ENCODE data around the gene GOLM1. TPM values are rescaled to one million over a fixed set of nuclear protein-coding genes. Genes with fewer than 3 reads are reported as not detected.

GOLM1 gene
- polyA plus RNA-seq, 3 donors = 157 to 166 (median 160) TPM

DNA sequence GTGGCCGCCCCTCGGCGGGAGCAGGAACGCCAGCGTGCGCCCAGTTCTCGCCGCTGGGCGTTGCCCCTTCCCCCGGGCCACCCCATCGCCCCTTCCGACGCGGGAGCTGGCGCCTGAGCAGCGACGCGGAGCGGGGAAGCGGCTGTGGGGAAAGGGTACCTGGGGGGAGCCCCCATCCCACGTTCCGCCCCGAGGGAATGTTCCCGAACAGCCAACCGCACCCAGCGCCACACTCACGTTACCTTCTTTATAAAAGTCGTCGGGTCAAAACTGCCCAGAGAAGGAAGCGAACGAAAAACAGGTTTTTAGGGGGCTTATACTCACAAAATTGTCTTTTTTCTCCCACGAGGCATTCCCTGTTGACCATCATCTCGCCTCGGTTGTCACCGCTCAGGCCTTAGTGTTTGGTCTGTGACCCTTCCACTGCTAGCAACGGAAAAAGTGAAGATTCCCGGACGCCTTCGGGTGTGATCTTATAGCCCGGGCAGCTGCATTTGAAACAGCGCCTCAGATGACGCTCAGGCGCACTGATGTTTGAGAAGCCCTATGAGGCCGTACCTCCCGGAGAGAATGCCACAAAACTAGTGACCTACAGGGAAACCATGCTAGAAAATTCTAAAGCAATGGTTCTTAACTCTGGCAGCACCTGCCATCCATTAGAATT is 475 bp upstream of the GOLM1 start:
- DNase-seq (ENCODE audit: extremely low read depth in 1 of 11, low read depth in 9 of 11, low spot score in 4 of 11) = peak in 4 of 11 donors; percentile 27 to 38 (median 34)

DNA sequence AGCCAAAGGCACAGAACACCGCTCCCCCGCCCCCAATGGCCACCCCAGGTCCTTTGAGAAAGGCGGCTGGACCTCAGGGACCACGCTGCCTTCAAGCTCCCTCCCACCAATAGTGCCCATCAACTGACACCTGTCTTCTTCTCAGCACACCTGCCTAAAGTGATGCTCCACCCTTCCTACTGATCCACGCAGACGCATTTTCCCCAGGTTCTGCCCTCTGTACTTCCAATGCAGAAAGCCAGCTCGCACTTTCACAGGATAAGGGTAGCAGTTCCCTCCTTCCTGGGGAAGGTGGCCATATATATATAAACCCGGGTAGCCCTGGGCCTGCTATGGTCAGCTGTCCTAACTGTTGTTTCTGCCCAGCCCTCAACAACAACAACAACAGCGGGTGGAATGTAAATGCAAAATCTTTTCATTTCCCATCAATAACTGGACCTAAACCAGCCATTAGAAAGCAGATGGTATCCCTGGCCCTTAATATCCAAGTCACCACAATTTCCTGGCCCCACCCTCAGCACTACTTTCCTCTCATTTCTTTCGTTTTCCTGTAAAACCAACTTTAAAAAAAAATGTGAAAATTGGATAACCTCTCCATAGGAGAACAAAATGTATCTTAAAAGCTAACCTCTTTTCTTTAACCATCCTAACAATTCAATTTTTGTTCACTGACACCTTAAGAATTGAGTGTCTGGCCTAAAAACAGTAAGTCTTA is 1.7 kb downstream of the GOLM1 start:
- DNase-seq (ENCODE audit: extremely low read depth in 1 of 11, low read depth in 9 of 11, low spot score in 4 of 11) = no peak

DNA sequence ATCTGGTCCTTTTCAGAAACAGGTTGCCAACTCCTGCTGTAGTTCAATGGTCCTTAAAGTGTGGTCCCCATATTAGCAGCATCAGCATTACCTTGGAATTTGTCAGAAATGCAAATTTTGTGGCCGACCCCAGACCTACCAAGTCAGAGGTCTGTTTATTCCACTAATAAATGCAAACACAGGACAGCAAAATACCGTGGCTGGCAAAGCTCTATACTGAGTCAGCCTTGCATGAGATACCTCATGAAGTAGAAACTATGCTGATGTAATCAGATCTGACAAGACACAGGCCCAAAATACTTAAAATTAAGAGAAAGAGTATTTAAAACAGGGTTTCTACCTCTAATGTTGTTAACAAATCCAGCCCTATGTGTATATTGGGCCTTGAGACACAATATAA is 3.0 kb downstream of the GOLM1 start:
- no peak for DNase-seq (ENCODE audit: extremely low read depth in 1 of 11, low read depth in 9 of 11, low spot score in 4 of 11)

DNA sequence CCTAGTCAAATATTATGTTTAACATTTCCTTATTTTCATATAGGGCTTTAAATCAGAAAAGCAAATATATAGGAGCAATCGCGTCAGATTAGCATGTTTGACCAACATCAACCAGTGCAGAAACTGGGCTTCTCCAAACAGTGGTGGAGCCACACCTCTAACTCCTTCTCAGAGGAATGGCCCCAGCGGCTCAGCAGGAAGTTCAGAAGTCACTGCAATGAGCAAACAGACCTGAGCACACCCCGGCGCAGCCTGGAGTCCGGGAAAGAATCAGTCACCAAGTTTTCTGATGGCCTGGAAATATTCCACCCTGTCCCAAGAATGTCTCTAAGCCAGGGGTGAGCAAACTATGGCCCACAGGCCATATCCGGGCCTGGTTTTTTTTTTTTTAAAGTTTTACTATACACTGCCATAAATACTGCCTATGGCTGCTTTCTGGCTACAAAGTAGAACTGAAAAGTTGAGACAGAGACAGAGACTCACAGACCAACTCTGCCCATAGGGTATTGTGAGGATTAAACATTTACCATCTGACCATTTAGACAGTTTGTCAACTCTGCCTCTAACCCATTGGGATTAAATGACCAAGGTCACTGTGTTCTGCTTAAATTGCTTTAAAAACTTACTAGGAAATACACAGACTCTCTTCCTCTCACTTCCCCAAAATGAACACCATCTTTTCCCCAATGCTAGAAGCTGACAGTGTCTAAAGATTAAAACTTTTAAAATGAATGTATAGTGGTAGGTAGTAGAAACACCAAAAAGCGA is 5.4 kb downstream of the GOLM1 start:
- peak in 2 of 11 donors; percentile 18 to 51 for DNase-seq (ENCODE audit: extremely low read depth in 1 of 11, low read depth in 9 of 11, low spot score in 4 of 11)

DNA sequence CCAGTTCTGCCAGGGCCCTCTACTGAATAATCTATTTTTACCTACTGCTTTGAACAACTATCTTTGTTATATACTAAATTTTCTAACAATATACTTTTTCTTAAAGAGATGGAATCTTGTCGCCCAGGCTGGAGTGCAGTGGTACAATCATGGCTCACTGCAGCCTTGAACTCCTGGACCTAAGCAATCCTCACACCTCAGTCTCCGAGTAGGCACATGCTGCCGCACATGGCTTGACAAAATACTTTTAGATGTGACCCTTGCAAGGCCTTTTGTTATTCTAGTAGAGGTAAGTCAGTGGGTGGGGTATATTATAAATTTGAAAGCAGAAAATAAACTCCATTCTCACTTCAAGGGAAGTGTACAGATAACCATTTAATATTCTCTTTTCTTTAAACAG is 7.9 kb downstream of the GOLM1 start:
- no peak for DNase-seq (ENCODE audit: extremely low read depth in 1 of 11, low read depth in 9 of 11, low spot score in 4 of 11)

DNA sequence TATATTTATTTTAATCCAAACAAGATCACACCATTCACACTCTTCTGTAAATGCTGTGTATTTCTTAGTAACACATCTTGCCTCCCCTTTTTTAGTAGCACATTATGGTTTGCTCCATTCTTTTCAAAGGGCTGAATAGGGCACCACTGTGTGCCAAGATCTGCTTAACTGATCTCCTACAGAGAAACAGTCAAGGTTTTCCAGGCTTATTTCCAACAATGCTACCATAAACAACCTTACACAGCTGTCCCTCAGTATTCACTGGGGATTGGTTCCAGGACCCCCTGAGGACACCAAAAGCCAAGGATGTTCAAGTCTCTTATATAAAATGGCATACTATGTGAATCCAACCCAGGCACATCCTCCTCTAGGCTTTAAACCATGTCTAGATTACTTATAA is 16.5 kb downstream of the GOLM1 start:
- no peak for DNase-seq (ENCODE audit: extremely low read depth in 1 of 11, low read depth in 9 of 11, low spot score in 4 of 11)

DNA sequence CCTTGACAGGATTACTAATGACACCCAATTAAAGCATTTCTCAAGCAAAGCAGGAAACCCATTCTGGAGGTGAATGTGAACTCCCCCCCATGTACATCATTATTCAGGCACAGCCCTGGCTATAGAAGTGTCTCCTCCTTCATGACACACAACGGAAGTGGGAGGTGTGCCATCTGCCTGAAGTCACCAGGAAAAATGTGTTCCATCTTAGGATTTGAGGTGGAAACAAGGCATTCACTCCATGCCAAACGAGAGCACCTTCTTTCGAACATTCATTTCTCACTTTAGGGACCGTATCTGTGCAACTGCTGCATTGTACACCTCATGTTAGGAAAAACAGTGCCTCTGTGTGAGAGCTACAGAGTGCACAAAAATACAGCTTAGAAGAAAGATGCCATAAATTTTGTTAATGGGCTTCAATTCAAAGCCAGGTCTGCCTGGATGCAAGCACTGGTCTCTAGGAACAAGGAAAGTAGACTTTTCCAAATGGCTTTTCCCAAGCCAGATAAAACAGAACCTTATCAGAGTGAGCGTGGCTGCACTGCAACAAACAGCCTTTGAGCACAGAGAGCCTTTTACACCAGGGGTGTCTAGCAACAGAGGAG is 19.4 kb downstream of the GOLM1 start:
- peak in 7 of 11 donors; percentile 44 to 67 (median 60) for DNase-seq (ENCODE audit: extremely low read depth in 1 of 11, low read depth in 9 of 11, low spot score in 4 of 11)

DNA sequence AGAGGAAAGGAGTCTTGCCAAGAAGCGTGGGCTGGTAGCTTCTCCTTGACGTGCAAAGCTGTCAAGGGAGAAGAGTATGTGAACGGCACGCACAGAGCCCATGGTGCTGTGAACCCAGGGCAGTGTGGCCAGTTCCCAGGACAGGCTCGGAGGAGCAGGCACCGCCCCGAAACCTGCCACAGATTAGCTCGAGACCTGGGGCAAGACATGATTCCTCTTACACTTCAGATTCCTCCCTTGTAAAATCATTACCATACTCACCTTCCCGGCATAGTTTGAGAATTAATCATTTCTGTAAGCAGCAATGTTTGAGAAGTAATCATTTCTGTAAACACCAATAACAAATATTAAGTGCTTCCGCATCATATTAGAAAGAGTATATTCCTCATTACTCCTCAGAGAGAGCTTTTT is 19.9 kb downstream of the GOLM1 start:
- DNase-seq (ENCODE audit: extremely low read depth in 1 of 11, low read depth in 9 of 11, low spot score in 4 of 11) = peak in 2 of 11 donors; percentile 18 to 36

DNA sequence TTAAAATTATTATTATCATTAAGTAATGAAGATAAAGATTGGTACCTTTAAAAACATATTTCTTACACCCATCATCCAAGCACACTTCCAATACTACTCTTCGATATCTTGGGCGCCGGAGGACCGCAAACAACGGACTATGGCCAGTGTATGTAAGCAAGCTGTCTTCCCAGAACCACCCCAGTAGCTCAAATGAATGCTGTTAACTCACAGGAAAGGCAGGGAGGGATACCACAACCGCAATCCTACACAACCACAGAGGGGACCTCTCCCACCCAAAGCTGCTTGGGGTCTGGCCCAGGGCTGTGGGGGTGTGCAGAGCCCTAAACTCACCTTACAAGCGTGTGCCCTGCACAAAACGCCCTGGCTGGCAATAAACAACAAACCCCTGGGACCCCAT is 20.6 kb downstream of the GOLM1 start:
- DNase-seq (ENCODE audit: extremely low read depth in 1 of 11, low read depth in 9 of 11, low spot score in 4 of 11) = no peak

DNA sequence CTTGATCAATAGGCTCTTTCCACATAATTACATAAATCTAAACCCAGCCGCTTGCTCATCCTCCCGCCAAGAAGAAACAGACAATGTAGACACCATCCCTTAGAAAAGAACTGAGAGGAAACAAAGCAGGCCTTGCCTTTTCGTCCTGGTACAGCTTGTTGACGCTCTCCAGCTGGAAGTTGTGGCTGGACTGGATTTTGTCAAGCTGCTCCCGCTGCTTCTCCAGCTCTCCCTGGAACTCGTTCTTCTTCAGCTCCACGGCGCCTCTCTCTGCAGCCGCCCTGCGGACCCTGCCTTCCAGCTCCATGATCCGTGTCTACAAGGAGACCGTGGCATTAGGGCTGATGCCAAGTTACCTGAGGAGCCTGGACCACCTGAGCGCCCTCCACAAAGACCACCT is 22.1 kb downstream of the GOLM1 start:
- DNase-seq (ENCODE audit: extremely low read depth in 1 of 11, low read depth in 9 of 11, low spot score in 4 of 11) = peak in 4 of 11 donors; percentile 32 to 47 (median 40)

DNA sequence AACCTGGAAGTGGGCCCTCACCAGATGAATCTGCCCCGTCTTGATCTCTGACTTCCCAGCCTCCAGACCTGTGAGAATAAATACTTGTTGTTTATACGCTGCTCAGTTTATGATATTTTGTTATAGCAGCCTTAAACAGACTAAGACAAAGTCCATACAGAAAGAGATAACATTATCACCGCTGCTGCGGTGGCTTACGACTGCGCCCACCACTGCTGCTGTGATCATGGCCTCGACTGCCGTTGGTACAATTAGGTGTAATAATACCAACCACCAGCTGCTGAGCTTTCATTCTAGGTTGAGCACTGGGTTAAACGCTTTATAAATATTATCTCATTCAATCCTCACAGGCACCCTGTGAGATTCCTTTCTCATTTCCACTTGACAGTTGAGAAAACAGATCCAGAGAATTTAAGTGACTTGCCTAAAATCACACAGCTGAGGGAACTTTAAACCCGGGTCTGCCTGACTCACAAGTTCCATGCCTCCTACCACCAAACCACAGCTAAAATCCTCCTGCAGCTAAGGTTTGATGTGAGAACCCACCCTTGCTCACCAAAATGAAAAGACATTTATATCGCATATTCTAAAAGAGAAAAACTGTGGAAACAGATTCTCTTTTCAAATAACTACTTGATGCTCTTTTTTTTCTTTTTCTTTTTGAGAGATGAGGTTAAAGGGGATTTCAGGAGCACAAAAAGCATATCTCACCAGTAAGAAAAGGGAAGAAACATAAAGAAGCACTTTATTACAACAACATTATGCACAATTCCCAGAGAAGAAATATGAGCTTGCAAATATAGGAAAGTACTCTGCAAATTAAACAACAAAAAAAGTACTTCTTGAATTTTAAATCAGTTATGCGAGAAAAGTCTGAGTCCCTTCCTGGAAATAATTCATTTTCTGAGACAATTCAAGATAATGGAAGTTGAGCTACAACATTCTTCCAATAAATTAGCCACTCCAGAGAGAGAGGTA is 23.9 kb downstream of the GOLM1 start:
- no peak for DNase-seq (ENCODE audit: extremely low read depth in 1 of 11, low read depth in 9 of 11, low spot score in 4 of 11)

DNA sequence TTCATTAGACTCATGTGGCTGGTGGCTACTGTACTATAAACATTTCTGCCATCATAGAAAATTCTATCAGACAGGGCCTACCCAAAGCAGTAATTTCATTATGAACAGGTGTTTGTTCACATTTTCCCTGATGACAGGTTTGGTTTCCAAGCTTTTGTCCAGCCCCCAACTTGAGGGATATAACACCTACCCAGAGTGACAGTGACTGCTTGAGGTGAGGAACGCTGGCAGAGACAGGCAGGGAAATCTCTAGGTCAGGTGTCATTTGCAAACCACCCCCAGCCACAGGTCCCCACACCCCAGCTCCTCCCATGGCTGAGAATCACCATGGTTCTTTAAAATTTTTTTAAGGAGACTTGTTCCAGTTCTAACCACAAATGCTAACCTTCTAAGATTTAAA is 25.5 kb downstream of the GOLM1 start:
- no peak for DNase-seq (ENCODE audit: extremely low read depth in 1 of 11, low read depth in 9 of 11, low spot score in 4 of 11)

DNA sequence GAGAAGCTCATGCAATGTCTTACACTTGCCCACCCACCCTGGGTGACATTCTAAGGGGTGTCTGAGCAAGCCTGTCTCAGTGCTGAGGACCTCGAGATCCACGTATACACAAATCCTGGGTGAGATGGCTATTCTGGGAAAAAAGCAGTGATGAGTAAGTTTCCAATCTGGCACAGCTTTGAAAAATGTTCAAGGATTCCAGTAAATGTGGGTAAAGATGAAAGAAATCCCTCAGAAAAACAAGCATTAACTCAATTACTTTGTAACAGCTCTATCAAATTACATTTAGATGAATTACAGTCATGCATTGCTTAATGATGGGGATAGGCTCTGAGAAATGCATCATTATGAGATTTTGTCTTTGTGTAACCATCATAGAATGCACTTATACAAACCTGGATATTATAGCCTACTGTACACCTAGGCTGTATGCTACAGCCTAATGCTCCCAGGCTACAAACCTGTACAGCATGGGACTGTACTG is 26.9 kb downstream of the GOLM1 start:
- no peak for DNase-seq (ENCODE audit: extremely low read depth in 1 of 11, low read depth in 9 of 11, low spot score in 4 of 11)

DNA sequence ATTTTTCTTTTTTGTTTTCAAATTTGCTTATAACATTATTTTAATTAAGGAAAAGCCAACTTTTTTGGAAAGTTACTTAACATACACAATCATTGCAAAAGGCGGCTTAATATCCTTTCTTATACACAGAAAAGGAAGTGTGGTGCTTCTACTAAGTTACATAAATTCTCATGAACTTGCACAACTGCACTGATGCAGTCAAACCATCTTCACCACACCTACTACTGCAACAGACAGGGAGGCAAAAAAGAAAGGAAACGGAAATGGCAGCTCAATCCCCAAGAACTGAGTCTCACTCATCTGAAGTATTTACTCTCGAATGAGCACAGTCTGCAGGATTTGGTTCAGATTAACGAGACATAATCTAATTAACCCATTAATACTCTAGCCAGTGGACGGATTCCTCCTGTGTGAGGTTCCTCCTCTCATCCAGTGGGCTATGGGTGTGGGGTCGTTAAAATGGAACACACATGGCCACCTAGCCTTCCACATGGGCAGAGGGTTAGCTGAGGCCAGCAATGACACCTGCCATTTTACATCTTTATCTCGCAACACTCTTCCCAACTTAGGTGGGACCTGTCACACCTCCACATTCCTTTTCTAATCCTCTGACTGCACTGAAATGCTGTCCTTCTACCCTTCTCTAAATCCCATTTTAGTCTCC is 30.0 kb downstream of the GOLM1 start:
- DNase-seq (ENCODE audit: extremely low read depth in 1 of 11, low read depth in 9 of 11, low spot score in 4 of 11) = no peak

DNA sequence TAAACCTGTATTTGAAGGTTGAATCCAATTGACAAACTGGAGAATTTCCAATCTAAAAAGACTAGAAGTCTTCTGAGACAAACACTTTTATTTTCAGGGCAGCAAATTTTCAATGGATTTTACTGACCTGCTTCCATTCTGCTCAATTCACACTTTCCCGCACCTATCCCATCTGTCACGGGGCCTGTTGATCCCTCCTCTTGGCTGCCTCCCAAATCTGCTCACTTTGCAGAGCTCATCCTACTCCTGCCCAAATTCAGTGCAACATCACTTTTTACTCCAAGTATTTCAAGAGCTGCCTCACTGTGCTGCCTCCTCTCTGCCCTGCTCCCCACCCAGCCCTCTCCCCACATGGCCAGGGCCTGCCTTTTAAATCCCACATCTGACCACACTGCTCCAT is 35.1 kb downstream of the GOLM1 start:
- no peak for DNase-seq (ENCODE audit: extremely low read depth in 1 of 11, low read depth in 9 of 11, low spot score in 4 of 11)

DNA sequence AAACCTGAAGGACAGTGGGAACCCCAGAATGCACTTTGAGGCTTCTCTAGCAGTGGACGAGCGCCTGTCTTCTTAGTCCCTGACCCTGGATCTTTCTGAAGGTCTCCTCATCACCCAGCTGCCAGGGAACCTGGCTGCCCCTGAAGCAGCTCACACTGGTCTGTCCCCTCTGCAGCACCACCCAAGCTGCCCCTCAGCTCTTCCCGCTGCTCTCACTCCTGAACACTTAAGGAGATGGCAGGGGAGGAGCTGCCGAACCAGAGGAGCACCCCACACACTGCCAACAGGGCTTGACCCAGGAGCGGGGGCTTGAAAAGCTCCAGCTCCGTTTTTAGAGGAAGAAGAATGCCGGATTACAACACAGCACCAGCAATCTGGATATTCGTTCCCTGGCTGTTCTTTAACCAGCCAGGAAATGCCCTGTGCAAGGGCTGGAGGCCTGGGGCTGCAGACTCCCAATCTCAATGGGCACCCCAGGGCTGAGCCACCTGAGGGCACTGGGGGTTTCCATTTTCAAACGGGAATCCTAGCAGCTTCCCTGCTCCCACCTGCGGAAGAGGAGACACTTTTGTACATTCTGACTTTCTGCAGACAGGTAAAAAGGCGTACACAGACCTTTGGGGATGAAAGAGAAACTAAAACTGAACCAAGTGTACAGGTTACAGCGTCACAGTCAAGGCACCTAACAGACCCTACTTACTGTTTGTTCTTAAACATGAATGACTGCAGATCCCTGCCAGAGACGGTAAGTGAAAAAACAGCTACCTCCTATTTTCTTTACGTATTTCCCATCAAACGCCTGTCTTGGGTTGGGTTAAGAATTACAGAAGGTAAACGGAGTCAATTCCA is 36.3 kb downstream of the GOLM1 start:
- DNase-seq (ENCODE audit: extremely low read depth in 1 of 11, low read depth in 9 of 11, low spot score in 4 of 11) = no peak
